Liver (tissue), 9 donors: Measurements from ENCODE around the gene RNASE7. TPM values are rescaled to one million over a fixed set of nuclear protein-coding genes. Genes with fewer than 3 reads are reported as not detected.

ENCODE experiments used
- DNase-seq: peaks from one replicate; pipeline ENCODE4 v3.0.0-alpha.2; 2017; ENCODE audit warnings: low spot score
- H3K27ac ChIP-seq, 2 donors: one replicate each; pipeline ENCODE4 v1.7.0; 2013; ENCODE audit warnings: inconsistent platforms in 2 of 2, low read length in 2 of 2, control low read depth in 1 of 2, low read depth in 1 of 2, mild to moderate bottlenecking in 1 of 2
- H3K27me3 ChIP-seq, 4 donors: one replicate each; pipeline versions ENCODE4 v1.6.1 to v1.7.0; 2013; ENCODE audit warnings: low read length in 3 of 4, inconsistent platforms in 1 of 4, mild to moderate bottlenecking in 1 of 4, moderate library complexity in 1 of 4; ENCODE audit not compliant: control insufficient read depth in 4 of 4, insufficient read depth in 4 of 4
- H3K36me3 ChIP-seq, 4 donors: one replicate each; pipeline versions ENCODE4 v1.6.1 to v1.7.0; 2013; ENCODE audit warnings: low read length in 3 of 4, mild to moderate bottlenecking in 3 of 4, low read depth in 1 of 4, moderate library complexity in 1 of 4; ENCODE audit not compliant: control insufficient read depth in 4 of 4, insufficient read depth in 3 of 4
- H3K4me1 ChIP-seq, 4 donors: one replicate each; pipeline versions ENCODE4 v1.6.1 to v1.7.0; 2013; ENCODE audit warnings: low read length in 3 of 4, mild to moderate bottlenecking in 3 of 4, moderate library complexity in 1 of 4; ENCODE audit not compliant: control insufficient read depth in 4 of 4, insufficient read depth in 4 of 4
- H3K4me3 ChIP-seq, 3 donors: one replicate each; pipeline versions ENCODE4 v1.6.1 to v1.7.0; 2013; ENCODE audit warnings: low read length in 3 of 3, control low read depth in 1 of 3, low read depth in 1 of 3, mild to moderate bottlenecking in 1 of 3
- H3K9ac ChIP-seq, 2 donors: one replicate each; pipeline ENCODE4 v1.7.0; 2013; ENCODE audit warnings: low read length in 2 of 2, mild to moderate bottlenecking in 2 of 2, moderate library complexity in 2 of 2, control low read depth in 1 of 2, low read depth in 1 of 2
- H3K9me3 ChIP-seq, 4 donors: one replicate each; pipeline versions ENCODE4 v1.6.1 to v1.7.0; 2013; ENCODE audit warnings: low read length in 3 of 4; ENCODE audit not compliant: control insufficient read depth in 4 of 4
- ATF3 ChIP-seq: IDR thresholded peaks from 2 replicates; pipeline ENCODE4 v1.6.1; 2016; ENCODE audit warnings: antibody characterized with exemption
- CTCF ChIP-seq: fragments of 150-350 bp; IDR thresholded peaks from 2 replicates; pipeline ENCODE4 v1.5.1; 2017; ENCODE audit warnings: improper control_type of control experiment, low read depth, low read length; ENCODE audit not compliant: missing input control
- FOXA1 ChIP-seq: IDR thresholded peaks from 2 replicates; pipeline ENCODE4 v1.6.1; 2016; ENCODE audit warnings: antibody characterized with exemption
- FOXA2 ChIP-seq: IDR thresholded peaks from 2 replicates; pipeline ENCODE4 v1.6.1; 2016; ENCODE audit warnings: antibody characterized with exemption
- GABPA ChIP-seq, 2 donors: IDR thresholded peaks in 1 of 2; conservative IDR thresholded peaks in 1 of 2; 2 replicates each; pipeline ENCODE4 v1.6.1; 2016; ENCODE audit warnings: antibody characterized with exemption in 2 of 2, mild to moderate bottlenecking in 1 of 2, moderate library complexity in 1 of 2
- HNF4A ChIP-seq, 2 donors: conservative IDR thresholded peaks; 2 replicates each; pipeline ENCODE4 v1.6.1; 2016; ENCODE audit warnings: antibody characterized with exemption in 2 of 2, mild to moderate bottlenecking in 2 of 2
- JUND ChIP-seq, 2 donors: IDR thresholded peaks; 2 replicates each; pipeline ENCODE4 v1.6.1; 2016; ENCODE audit warnings: antibody characterized with exemption in 2 of 2
- RAD21 ChIP-seq, 2 donors: IDR thresholded peaks; 2 replicates each; pipeline ENCODE4 v1.6.1; 2016; ENCODE audit warnings: antibody characterized with exemption in 2 of 2, mild to moderate bottlenecking in 2 of 2
- REST ChIP-seq: IDR thresholded peaks from 2 replicates; pipeline ENCODE4 v1.6.1; 2016; ENCODE audit warnings: antibody characterized with exemption, mild to moderate bottlenecking
- SP1 ChIP-seq: IDR thresholded peaks from 2 replicates; pipeline ENCODE4 v1.6.1; 2018; ENCODE audit warnings: antibody characterized with exemption, mild to moderate bottlenecking
- TAF1 ChIP-seq: conservative IDR thresholded peaks from 2 replicates; pipeline ENCODE4 v1.6.1; 2016; ENCODE audit warnings: antibody characterized with exemption, mild to moderate bottlenecking
- YY1 ChIP-seq: IDR thresholded peaks from 2 replicates; pipeline ENCODE4 v1.6.1; 2016; ENCODE audit warnings: antibody characterized with exemption, mild to moderate bottlenecking
- WGBS: extraction: QIAGEN DNeasy Blood & Tissue Kit; methylation state at CpG from one replicate; pipeline ENCODE4 v1.1.7; 2013; 5-methylcytosine and 5-hydroxymethylcytosine counted together
- polyA plus RNA-seq, 2 donors: library from polyadenylated mRNA; stranded (reverse) in 1 of 2; unstranded in 1 of 2; fragments of 200-250 nt in 1 of 2; fragments of >200 nt in 1 of 2; fragmentation: Nextera tagmentation in 1 of 2; extraction: Ambion mirVana in 1 of 2; gene quantifications; one replicate each; pipeline versions ENCODE4 v1.2.1 to v1.2.3, GENCODE V29; 2013 to 2015
- total RNA-seq, 2 donors: library from RNA; depleted of rRNA; stranded (reverse); fragments of >200 nt; gene quantifications; one replicate each; pipeline ENCODE4 v1.2.3, GENCODE V29; 2014
- donor health status: healthy.
- donor health status: healthy.
- donor health status: healthy.
- donor health status: healthy.
- donor health status: healthy.

Gene RNASE7
- total and polyA plus RNA-seq, 4 donors = 0.11 to 0.33 (median 0.12) TPM; not detected in 1

- 78% methylated on average over 19 of the region's 19 CpGs for WGBS
- peaks cover 9 to 29% (median 18%) of the 10 kb centered on the region in 4 donors for H3K4me1 ChIP-seq
- no peaks in the 10 kb centered on the region for H3K27me3 ChIP-seq
- DNase-seq = no peak
- no peak overlapping the region for H3K4me3 ChIP-seq
- H3K9ac ChIP-seq = no peak overlapping the region
- peaks cover 17 to 44% (median 31%) of the 10 kb centered on the region in 4 donors for H3K36me3 ChIP-seq
- H3K9me3 ChIP-seq = no peaks in the 10 kb centered on the region
- H3K27ac ChIP-seq = no peak overlapping the region
- TF ChIP-seq GABPA (IDR thresholded peaks at IDR 0.05 in 1 of 2, conservative IDR thresholded peaks at IDR 0.05 in 1 of 2) (peak in 1 of 2 donors; percentile 25), REST (no peak), JUND (IDR thresholded peaks at IDR 0.05) (peak in 1 of 2 donors; percentile 31)
Observed at GRCh38 chr14:21087294-21088091, 45.3 kb downstream of the RNASE7 start.

GRCh38 chr14:21088687-21089086, 46.5 kb downstream of the RNASE7 start:
- Histone ChIP-seq H3K27ac (no peak overlapping the region), H3K9ac (no peak overlapping the region), H3K36me3 (peaks cover 15 to 38% (median 26%) of the 10 kb centered on the region in 4 donors), H3K4me3 (no peak overlapping the region), H3K27me3 (no peaks in the 10 kb centered on the region), H3K9me3 (no peaks in the 10 kb centered on the region), H3K4me1 (peaks cover 7 to 26% (median 18%) of the 10 kb centered on the region in 4 donors)
- TF ChIP-seq ATF3 (no peak), HNF4A (conservative IDR thresholded peaks at IDR 0.05) (no peak)
- no peak for DNase-seq
- WGBS = 83% methylated on average over 4 of the region's 4 CpGs

- Histone ChIP-seq H3K36me3 (peaks cover 15 to 34% (median 24%) of the 10 kb centered on the region in 4 donors), H3K27me3 (no peaks in the 10 kb centered on the region), H3K4me1 (peaks cover 7 to 21% (median 14%) of the 10 kb centered on the region in 4 donors), H3K4me3 (no peak overlapping the region), H3K27ac (no peak overlapping the region), H3K9ac (no peak overlapping the region), H3K9me3 (no peaks in the 10 kb centered on the region)
- no peak for DNase-seq
- 76% methylated on average over 1 of the region's 1 CpG for WGBS
- no peak for TF ChIP-seq ATF3
- no peak for TF ChIP-seq CTCF
- no peak for TF ChIP-seq FOXA1
- no peak for TF ChIP-seq FOXA2
- TF ChIP-seq REST = no peak
- no peak for TF ChIP-seq JUND (IDR thresholded peaks at IDR 0.05)
- no peak for TF ChIP-seq HNF4A (conservative IDR thresholded peaks at IDR 0.05)
- TF ChIP-seq RAD21 (IDR thresholded peaks at IDR 0.05) = no peak
- TF ChIP-seq YY1 = no peak
- no peak for TF ChIP-seq SP1
- TF ChIP-seq TAF1 = no peak
- TF ChIP-seq GABPA (IDR thresholded peaks at IDR 0.05 in 1 of 2, conservative IDR thresholded peaks at IDR 0.05 in 1 of 2) = no peak
Observed at GRCh38 chr14:21089271-21089670, 47.1 kb downstream of the RNASE7 start.
